GM21423 (cell line): Measurements from ENCODE around the gene NDUFB2.
"Not testable (repeated sequence)": the region's sequence is repeated elsewhere in the genome, so short reads cannot be mapped to it uniquely, and the experiment has no call there.

Experiments
- ATAC-seq: cut with Tn5 transposase; IDR thresholded peaks from one replicate; pipeline ENCODE4 v1.9.1; 2021; ENCODE audit warnings: mild to moderate bottlenecking, moderate library complexity; ENCODE audit not compliant: unreplicated experiment

Gene NDUFB2

GRCh38 chr7:140689199-140690152 is 7.0 kb upstream of the NDUFB2 start:
- ATAC-seq = no peak

GRCh38 chr7:140691376-140692045 is 5.0 kb upstream of the NDUFB2 start:
- no peak for ATAC-seq

GRCh38 chr7:140693849-140694248 is 2.7 kb upstream of the NDUFB2 start:
- ATAC-seq = not testable (repeated sequence)

- no peak for ATAC-seq
Observed at GRCh38 chr7:140694592-140694991, 1.9 kb upstream of the NDUFB2 start.

- ATAC-seq = no peak
Observed at GRCh38 chr7:140695381-140695780, 1.1 kb upstream of the NDUFB2 start.

GRCh38 chr7:140696024-140696679 is 356 bp upstream of the NDUFB2 start:
- ATAC-seq = no peak

GRCh38 chr7:140697447-140698143 is 1.1 kb downstream of the NDUFB2 start:
- no peak for ATAC-seq

- no peak for ATAC-seq
Observed at GRCh38 chr7:140698477-140698876, 2.0 kb downstream of the NDUFB2 start.

- ATAC-seq = no peak
Observed at GRCh38 chr7:140702774-140703173, 6.3 kb downstream of the NDUFB2 start.

- no peak for ATAC-seq
Observed at GRCh38 chr7:140704205-140704604, 7.7 kb downstream of the NDUFB2 start.

- no peak for ATAC-seq
Observed at GRCh38 chr7:140707132-140707531, 10.6 kb downstream of the NDUFB2 start.

- ATAC-seq = not testable (repeated sequence)
Observed at GRCh38 chr7:140708764-140709163, 12.3 kb downstream of the NDUFB2 start.

- not testable (repeated sequence) for ATAC-seq
Observed at GRCh38 chr7:140712392-140712791, 15.9 kb downstream of the NDUFB2 start.

GRCh38 chr7:140714331-140715040 is 18.0 kb downstream of the NDUFB2 start:
- ATAC-seq = no peak

- no peak for ATAC-seq
Observed at GRCh38 chr7:140719721-140720120, 23.2 kb downstream of the NDUFB2 start.

- ATAC-seq = no peak
Observed at GRCh38 chr7:140722254-140722653, 25.7 kb downstream of the NDUFB2 start.

GRCh38 chr7:140723006-140723405 is 26.5 kb downstream of the NDUFB2 start:
- ATAC-seq = no peak

GRCh38 chr7:140723574-140723973 is 27.1 kb downstream of the NDUFB2 start:
- no peak for ATAC-seq

- ATAC-seq = no peak
Observed at GRCh38 chr7:140724706-140725105, 28.2 kb downstream of the NDUFB2 start.

- no peak for ATAC-seq
Observed at GRCh38 chr7:140726281-140726680, 29.8 kb downstream of the NDUFB2 start.
